Nephron (organoid): ENCODE data around the gene MB21D2.

Experiments
- H3K27ac Mint-ChIP-seq, 3 experiments: 2 replicates each; pipeline ENCODE4 v1.8.0; 2020; ENCODE audit warnings: mixed read lengths in 3 of 3, mild to moderate bottlenecking in 2 of 3, moderate library complexity in 1 of 3
- H3K27me3 Mint-ChIP-seq: 2 replicates; pipeline ENCODE4 v1.8.0; 2021; ENCODE audit warnings: low read depth, mild to moderate bottlenecking, moderate library complexity, mixed read lengths
- H3K36me3 Mint-ChIP-seq: 2 replicates; pipeline ENCODE4 v1.8.0; 2020; ENCODE audit warnings: low read depth, mixed read lengths
- H3K4me1 Mint-ChIP-seq: 2 replicates; pipeline ENCODE4 v1.8.0; 2020; ENCODE audit warnings: mixed read lengths
- H3K4me3 Mint-ChIP-seq, 3 experiments: 2 replicates each; pipeline ENCODE4 v1.8.0; 2020; ENCODE audit warnings: mild to moderate bottlenecking in 3 of 3, mixed read lengths in 3 of 3, moderate library complexity in 2 of 3
- H3K9me3 Mint-ChIP-seq: 2 replicates; pipeline ENCODE4 v1.8.0; 2020; ENCODE audit warnings: mixed read lengths
- CTCF ChIP-seq, 3 experiments: fragments of 200-600 bp; sonication (generic); IDR thresholded peaks; one replicate each; pipeline ENCODE4 v1.5.0; 2021; ENCODE audit warnings: antibody characterized with exemption in 3 of 3; ENCODE audit not compliant: unreplicated experiment in 3 of 3

Gene MB21D2

GRCh38 chr3:192833177-192833890, 84.3 kb downstream of the MB21D2 start:
- H3K36me3 Mint-ChIP-seq = peaks cover 9% of the 10 kb centered on the region
- H3K4me3 Mint-ChIP-seq = no peak overlapping the region
- no peak for TF ChIP-seq CTCF (IDR thresholded peaks at IDR 0.05; ENCODE audit: unreplicated experiment in 3 of 3)
- peaks cover 79% of the 10 kb centered on the region for H3K4me1 Mint-ChIP-seq
- H3K27me3 Mint-ChIP-seq = peaks cover 4% of the 10 kb centered on the region
- peak overlapping the region; percentile 18 to 46 (median 39) for H3K27ac Mint-ChIP-seq
- no peaks in the 10 kb centered on the region for H3K9me3 Mint-ChIP-seq

- no peak overlapping the region for H3K4me3 Mint-ChIP-seq
- no peak for TF ChIP-seq CTCF (IDR thresholded peaks at IDR 0.05; ENCODE audit: unreplicated experiment in 3 of 3)
- peaks cover 9% of the 10 kb centered on the region for H3K36me3 Mint-ChIP-seq
- no peaks in the 10 kb centered on the region for H3K9me3 Mint-ChIP-seq
- no peak overlapping the region for H3K27ac Mint-ChIP-seq
- peaks cover 76% of the 10 kb centered on the region for H3K4me1 Mint-ChIP-seq
- peaks cover 4% of the 10 kb centered on the region for H3K27me3 Mint-ChIP-seq
These were observed 85.8 kb downstream of the MB21D2 start for GRCh38 chr3:192831801-192832347.

- no peak for TF ChIP-seq CTCF (IDR thresholded peaks at IDR 0.05; ENCODE audit: unreplicated experiment in 3 of 3)
- H3K36me3 Mint-ChIP-seq = peaks cover 9% of the 10 kb centered on the region
- no peaks in the 10 kb centered on the region for H3K9me3 Mint-ChIP-seq
- H3K27me3 Mint-ChIP-seq = peaks cover 4% of the 10 kb centered on the region
- peak overlapping the region; percentile 17 to 36 (median 28) for H3K27ac Mint-ChIP-seq
- no peak overlapping the region for H3K4me3 Mint-ChIP-seq
- H3K4me1 Mint-ChIP-seq = peaks cover 73% of the 10 kb centered on the region
These were observed 86.5 kb downstream of the MB21D2 start for GRCh38 chr3:192831111-192831644.

GRCh38 chr3:192830291-192831110, 87.2 kb downstream of the MB21D2 start:
- Mint-ChIP-seq H3K9me3 (no peaks in the 10 kb centered on the region), H3K4me3 (peak overlapping the region in 1 of 3 experiments; percentile 0), H3K4me1 (peaks cover 73% of the 10 kb centered on the region), H3K27ac (peak overlapping the region; percentile 17 to 67 (median 28)), H3K36me3 (peaks cover 4% of the 10 kb centered on the region), H3K27me3 (peaks cover 4% of the 10 kb centered on the region)
- no peak for TF ChIP-seq CTCF (IDR thresholded peaks at IDR 0.05; ENCODE audit: unreplicated experiment in 3 of 3)

- TF ChIP-seq CTCF (IDR thresholded peaks at IDR 0.05; ENCODE audit: unreplicated experiment in 3 of 3) = no peak
- Mint-ChIP-seq H3K36me3 (no peaks in the 10 kb centered on the region), H3K4me3 (no peak overlapping the region), H3K27ac (no peak overlapping the region), H3K9me3 (no peaks in the 10 kb centered on the region), H3K4me1 (peaks cover 67% of the 10 kb centered on the region), H3K27me3 (peaks cover 4% of the 10 kb centered on the region)
These were observed 89.6 kb downstream of the MB21D2 start for GRCh38 chr3:192827863-192828594.
